Liver (tissue), 3 donors: ENCODE data around the gene DMD.

Experiments
- CTCF ChIP-seq: fragments of 150-350 bp; IDR thresholded peaks from 2 replicates; pipeline ENCODE4 v1.5.1; 2017; ENCODE audit warnings: improper control_type of control experiment, low read depth, low read length; ENCODE audit not compliant: missing input control
- GABPA ChIP-seq, 2 donors: IDR thresholded peaks in 1 of 2; conservative IDR thresholded peaks in 1 of 2; 2 replicates each; pipeline ENCODE4 v1.6.1; 2016; ENCODE audit warnings: antibody characterized with exemption in 2 of 2, mild to moderate bottlenecking in 1 of 2, moderate library complexity in 1 of 2
- JUND ChIP-seq, 2 donors: IDR thresholded peaks; 2 replicates each; pipeline ENCODE4 v1.6.1; 2016; ENCODE audit warnings: antibody characterized with exemption in 2 of 2
- RAD21 ChIP-seq, 2 donors: IDR thresholded peaks; 2 replicates each; pipeline ENCODE4 v1.6.1; 2016; ENCODE audit warnings: antibody characterized with exemption in 2 of 2, mild to moderate bottlenecking in 2 of 2
- SP1 ChIP-seq: IDR thresholded peaks from 2 replicates; pipeline ENCODE4 v1.6.1; 2018; ENCODE audit warnings: antibody characterized with exemption, mild to moderate bottlenecking
- TAF1 ChIP-seq: conservative IDR thresholded peaks from 2 replicates; pipeline ENCODE4 v1.6.1; 2016; ENCODE audit warnings: antibody characterized with exemption, mild to moderate bottlenecking
- YY1 ChIP-seq: IDR thresholded peaks from 2 replicates; pipeline ENCODE4 v1.6.1; 2016; ENCODE audit warnings: antibody characterized with exemption, mild to moderate bottlenecking
- TF ChIP-seq, protein P1 (sequence below): IDR thresholded peaks from 2 replicates; pipeline ENCODE4 v1.6.1; 2016; ENCODE audit warnings: antibody characterized with exemption
- donor health status: healthy.
- donor health status: healthy.

DNA sequence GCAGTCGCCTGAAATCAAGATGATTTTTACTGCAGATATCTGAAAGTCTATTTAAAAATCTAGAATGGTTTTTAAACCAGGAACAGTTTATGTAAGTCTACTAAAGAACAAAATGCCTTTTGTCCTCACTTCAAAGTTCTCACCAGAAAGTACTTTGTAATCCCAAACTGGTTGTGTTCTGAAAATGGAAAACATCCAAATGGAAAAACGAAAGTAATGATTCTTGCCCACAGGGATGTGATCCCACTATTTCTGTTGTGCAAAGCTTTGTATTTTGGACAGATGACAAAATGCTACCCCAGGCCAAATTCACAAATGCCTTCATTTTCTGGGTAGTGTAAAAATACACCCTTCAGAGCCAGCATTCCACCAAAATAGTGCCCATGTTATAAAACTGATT lies 1874.0 kb downstream of the DMD start:
- no peak for TF ChIP-seq CTCF
- TF ChIP-seq, protein P1, sequence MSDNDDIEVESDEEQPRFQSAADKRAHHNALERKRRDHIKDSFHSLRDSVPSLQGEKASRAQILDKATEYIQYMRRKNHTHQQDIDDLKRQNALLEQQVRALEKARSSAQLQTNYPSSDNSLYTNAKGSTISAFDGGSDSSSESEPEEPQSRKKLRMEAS, result no peak
- TF ChIP-seq JUND (IDR thresholded peaks at IDR 0.05), result no peak
- peak in 1 of 2 donors; percentile 25 for TF ChIP-seq RAD21 (IDR thresholded peaks at IDR 0.05)
- no peak for TF ChIP-seq GABPA (IDR thresholded peaks at IDR 0.05 in 1 of 2, conservative IDR thresholded peaks at IDR 0.05 in 1 of 2)
- TF ChIP-seq YY1, result no peak
- TF ChIP-seq TAF1, result no peak
- peak; percentile 49 for TF ChIP-seq SP1
